Loucy (cell line): Measurements from ENCODE around the gene USP20.

Experiments used
- H2AFZ ChIP-seq: fragments of 200-600 bp; sonication (generic); 2 replicates; pipeline ENCODE4 v1.6.0; 2016; ENCODE audit warnings: antibody characterized with exemption, mild to moderate bottlenecking, low read length, moderate library complexity
- H3F3A ChIP-seq: fragments of 200-600 bp; 2 replicates; pipeline ENCODE4 v1.6.0; 2016; ENCODE audit warnings: antibody characterized with exemption, low read depth, mild to moderate bottlenecking
- H3K27me3 ChIP-seq: fragments of 200-600 bp; sonication (generic); 2 replicates; pipeline ENCODE4 v1.6.1; 2014; ENCODE audit warnings: low read length, mild to moderate bottlenecking; ENCODE audit not compliant: insufficient read depth, poor library complexity, severe bottlenecking
- H3K36me3 ChIP-seq: fragments of 200-600 bp; sonication (generic); 2 replicates; pipeline ENCODE4 v1.6.1; 2016; ENCODE audit warnings: low read length; ENCODE audit not compliant: insufficient read depth
- H3K4me1 ChIP-seq: fragments of 200-600 bp; sonication (generic); 2 replicates; pipeline ENCODE4 v1.5.1; 2014; ENCODE audit warnings: low read length, mild to moderate bottlenecking; ENCODE audit not compliant: insufficient read depth, poor library complexity, severe bottlenecking
- H3K4me2 ChIP-seq: fragments of 200-600 bp; sonication (generic); 2 replicates; pipeline ENCODE4 v1.6.0; 2014; ENCODE audit warnings: antibody characterized with exemption, low read length, low read depth, mild to moderate bottlenecking; ENCODE audit not compliant: poor library complexity, severe bottlenecking
- H3K4me3 ChIP-seq: fragments of 200-600 bp; sonication (generic); 2 replicates; pipeline ENCODE4 v1.5.1; 2014; ENCODE audit warnings: low read length, mild to moderate bottlenecking, mixed read lengths; ENCODE audit not compliant: poor library complexity, severe bottlenecking
- H3K79me2 ChIP-seq: fragments of 200-600 bp; sonication (generic); 2 replicates; pipeline ENCODE4 v1.6.1; 2014; ENCODE audit warnings: low read length; ENCODE audit not compliant: insufficient read depth
- H3K9ac ChIP-seq: fragments of 200-600 bp; sonication (generic); 2 replicates; pipeline ENCODE4 v1.6.0; 2014; ENCODE audit warnings: mild to moderate bottlenecking, low read depth, low read length, moderate library complexity; ENCODE audit not compliant: poor library complexity, severe bottlenecking
- H3K9me2 ChIP-seq: fragments of 200-600 bp; sonication (generic); replicated peaks from 2 replicates; pipeline ENCODE4 v1.6.1; 2016; ENCODE audit warnings: low read depth, low read length, mixed read lengths
- H3K9me3 ChIP-seq: fragments of 200-600 bp; sonication (generic); 2 replicates; pipeline ENCODE4 v1.6.1; 2014; ENCODE audit warnings: mild to moderate bottlenecking, antibody characterized with exemption, low read length, low read depth; ENCODE audit not compliant: insufficient read depth
- H4K20me1 ChIP-seq: fragments of 200-600 bp; sonication (generic); 2 replicates; pipeline ENCODE4 v1.6.0; 2014; ENCODE audit warnings: antibody characterized with exemption, low read length, mild to moderate bottlenecking; ENCODE audit not compliant: insufficient read depth, poor library complexity, severe bottlenecking
- CTCF ChIP-seq: fragments of 200-600 bp; sonication (generic); conservative IDR thresholded peaks from 2 replicates; pipeline ENCODE4 v1.5.1; 2014; ENCODE audit warnings: mild to moderate bottlenecking, antibody characterized with exemption, low read length
- EZH2phosphoT487 ChIP-seq: fragments of 200-600 bp; IDR thresholded peaks from 2 replicates; pipeline ENCODE4 v1.6.1; 2018; ENCODE audit warnings: antibody characterized with exemption, mild to moderate bottlenecking, moderate library complexity, borderline replicate concordance

The USP20 gene

GRCh38 chr9:129836311-129837007 lies 1.2 kb downstream of the USP20 start:
- no peaks in the 10 kb centered on the region for H3K9me2 ChIP-seq
- no peaks in the 10 kb centered on the region for H3K27me3 ChIP-seq
- peaks cover 65% of the 10 kb centered on the region for H3K79me2 ChIP-seq
- H4K20me1 ChIP-seq = peaks cover 6% of the 10 kb centered on the region
- TF ChIP-seq EZH2phosphoT487 (no peak), CTCF (no peak; the same call in 1 of the 2 replicates)
- peak overlapping the region; percentile 79 for H3K4me2 ChIP-seq
- H3F3A ChIP-seq = no peaks in the 10 kb centered on the region
- H3K9ac ChIP-seq = peak overlapping the region; percentile 90
- peak overlapping the region; percentile 93 for H3K4me3 ChIP-seq
- H2AFZ ChIP-seq = no peak overlapping the region
- H3K36me3 ChIP-seq = peaks cover 5% of the 10 kb centered on the region; the same call in 1 of the 2 replicates
- H3K9me3 ChIP-seq = no peaks in the 10 kb centered on the region
- peaks cover 33% of the 10 kb centered on the region for H3K4me1 ChIP-seq

- Histone ChIP-seq H3K4me3 (peak overlapping the region; percentile 39), H3K4me2 (peak overlapping the region; percentile 79), H3K9me2 (no peaks in the 10 kb centered on the region), H3K27me3 (no peaks in the 10 kb centered on the region), H3K36me3 (no peaks in the 10 kb centered on the region), H3K9me3 (no peaks in the 10 kb centered on the region), H3K9ac (peak overlapping the region; percentile 90), H4K20me1 (peaks cover 6% of the 10 kb centered on the region), H3K79me2 (peaks cover 63% of the 10 kb centered on the region), H3K4me1 (peaks cover 33% of the 10 kb centered on the region), H2AFZ (no peak overlapping the region), H3F3A (no peaks in the 10 kb centered on the region)
- TF ChIP-seq CTCF (no peak), EZH2phosphoT487 (no peak)
Measured at GRCh38 chr9:129838707-129839259, 3.5 kb downstream of the USP20 start.

GRCh38 chr9:129839324-129840023 lies 4.2 kb downstream of the USP20 start:
- Histone ChIP-seq H3K27me3 (no peaks in the 10 kb centered on the region), H3F3A (no peaks in the 10 kb centered on the region), H3K9me3 (no peaks in the 10 kb centered on the region), H4K20me1 (no peaks in the 10 kb centered on the region), H3K36me3 (no peaks in the 10 kb centered on the region), H3K79me2 (peaks cover 56% of the 10 kb centered on the region), H3K4me3 (peak overlapping the region; percentile 39), H3K9me2 (no peaks in the 10 kb centered on the region), H3K4me2 (peak overlapping the region; percentile 79), H3K4me1 (peaks cover 27% of the 10 kb centered on the region), H2AFZ (no peak overlapping the region), H3K9ac (peak overlapping the region; percentile 90)
- no peak for TF ChIP-seq EZH2phosphoT487
- no peak for TF ChIP-seq CTCF
